HL-60/S4 treated with phorbol 12-myristate 13-acetate at 8.2 ng/mL for 4 days and 3 days (cell line): ENCODE data around the gene CNNM2.
"Not testable (repeated sequence)": the region's sequence is repeated elsewhere in the genome, so short reads cannot be mapped to it uniquely, and the experiment has no call there.

Experiments used
- in situ Hi-C: fragments of 300-500 bp; cut with MboI; formaldehyde crosslinking; loops from 2 replicates; pipeline ENCODE4 v1.15.0; 2022; ENCODE audit warnings: low sequenced_read_pairs

CNNM2 gene

DNA sequence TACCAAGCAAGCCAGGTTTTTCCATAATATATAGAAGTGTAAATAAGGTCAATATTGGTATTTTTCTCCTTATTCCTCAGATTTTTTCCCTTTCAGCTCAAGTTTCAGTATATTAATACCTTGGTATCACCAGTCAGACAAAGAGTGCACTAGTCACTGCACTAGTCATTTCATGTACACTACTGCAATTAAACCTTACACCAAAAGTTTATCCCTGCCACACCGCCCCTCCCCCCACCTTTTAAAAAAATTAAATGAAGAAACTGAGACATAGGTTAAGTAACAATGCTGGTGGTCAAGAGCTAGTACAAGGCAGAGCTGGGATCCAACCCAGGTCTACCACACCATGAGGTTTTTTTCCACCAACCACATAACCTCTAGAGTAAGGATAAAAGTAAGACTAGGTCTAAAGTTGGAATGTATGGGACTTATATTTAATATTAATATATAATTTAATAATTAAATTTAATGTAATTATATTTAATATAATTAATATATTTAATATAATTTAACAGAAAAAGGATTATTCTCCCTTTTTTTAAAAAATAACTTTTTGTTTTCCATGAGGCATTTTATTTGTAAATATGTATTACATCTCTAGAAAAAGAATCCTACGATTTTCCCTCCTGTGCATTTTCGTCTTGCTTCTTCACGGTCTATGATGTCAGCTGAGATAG lies 206.5 kb downstream of the CNNM2 start:
- in situ Hi-C loops, result no loop called here

DNA sequence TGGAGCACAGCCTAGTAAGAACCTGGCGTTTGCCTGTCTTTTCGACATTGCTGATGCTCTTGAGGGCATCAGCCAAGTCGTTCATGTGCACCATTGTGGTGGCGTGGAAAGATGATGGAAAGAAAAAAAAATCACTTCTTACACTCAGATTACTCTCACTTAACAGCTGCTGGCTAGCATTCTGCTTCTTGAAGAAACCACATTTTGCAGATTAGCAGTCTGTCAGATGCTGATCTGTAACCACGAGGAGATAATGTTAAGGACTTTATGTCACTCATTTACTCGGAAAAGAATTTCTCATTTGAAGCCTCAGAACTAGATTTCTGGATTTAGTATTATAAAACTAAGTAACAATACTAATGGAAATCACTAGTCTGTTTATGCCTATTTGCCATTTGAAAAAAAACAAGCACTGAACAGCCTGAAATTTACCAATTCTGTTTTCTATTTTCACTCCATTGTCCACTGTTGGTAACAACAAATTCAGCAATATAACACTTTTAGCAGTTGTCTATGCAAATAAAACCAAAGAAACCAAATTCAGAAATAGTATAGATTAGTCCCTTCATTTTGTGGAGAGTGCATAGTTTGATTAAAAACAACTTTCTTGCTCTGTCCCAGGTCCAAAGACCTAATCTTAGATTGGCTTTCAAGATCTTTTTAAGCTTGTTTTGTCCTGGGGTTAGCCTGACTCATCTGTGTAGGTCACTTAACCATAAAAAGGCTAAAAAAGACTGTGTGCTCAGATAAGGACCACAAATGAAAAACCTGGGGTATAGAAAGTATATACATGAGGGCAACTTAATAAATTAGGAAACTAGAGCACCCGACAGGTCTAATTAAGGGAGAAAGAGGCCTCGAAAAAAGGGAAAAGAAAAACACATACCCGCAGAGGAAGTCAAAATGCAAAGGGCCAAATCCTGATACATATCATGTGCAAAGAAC lies 207.5 kb downstream of the CNNM2 start:
- in situ Hi-C loops, result no loop called here

DNA sequence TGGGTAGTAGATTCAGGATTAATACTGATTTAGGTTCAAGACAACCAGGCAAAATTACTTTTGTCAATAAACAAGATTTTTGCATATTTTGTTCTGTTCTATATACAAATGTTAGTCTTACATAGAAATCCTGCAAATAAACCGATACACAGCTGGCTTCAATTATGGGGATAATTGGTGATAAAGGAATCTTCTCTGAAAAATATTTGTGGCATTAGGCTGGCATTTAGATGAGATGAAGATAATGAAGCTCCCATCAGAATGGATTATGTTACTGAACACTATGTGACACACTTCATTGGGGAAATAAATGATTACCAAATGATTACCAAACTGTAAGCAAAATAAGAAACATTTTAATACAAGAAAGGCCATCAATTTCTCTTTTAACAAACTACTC lies 209.1 kb downstream of the CNNM2 start:
- in situ Hi-C loops, result no loop called here

DNA sequence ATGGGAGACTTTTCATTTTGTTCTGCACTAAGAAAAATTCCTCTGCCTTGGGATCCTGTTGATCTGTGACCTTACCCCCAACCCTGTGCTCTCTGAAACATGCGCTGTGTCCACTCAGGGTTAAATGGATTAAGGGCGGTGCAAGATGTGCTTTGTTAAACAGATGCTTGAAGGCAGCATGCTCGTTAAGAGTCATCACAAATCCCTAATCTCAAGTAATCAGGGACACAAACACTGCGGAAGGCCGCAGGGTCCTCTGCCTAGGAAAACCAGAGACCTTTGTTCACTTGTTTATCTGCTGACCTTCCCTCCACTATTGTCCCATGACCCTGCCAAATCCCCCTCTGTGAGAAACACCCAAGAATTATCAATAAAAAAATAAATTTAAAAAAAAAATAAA lies 212.1 kb downstream of the CNNM2 start:
- in situ Hi-C loops, result not testable (repeated sequence)

DNA sequence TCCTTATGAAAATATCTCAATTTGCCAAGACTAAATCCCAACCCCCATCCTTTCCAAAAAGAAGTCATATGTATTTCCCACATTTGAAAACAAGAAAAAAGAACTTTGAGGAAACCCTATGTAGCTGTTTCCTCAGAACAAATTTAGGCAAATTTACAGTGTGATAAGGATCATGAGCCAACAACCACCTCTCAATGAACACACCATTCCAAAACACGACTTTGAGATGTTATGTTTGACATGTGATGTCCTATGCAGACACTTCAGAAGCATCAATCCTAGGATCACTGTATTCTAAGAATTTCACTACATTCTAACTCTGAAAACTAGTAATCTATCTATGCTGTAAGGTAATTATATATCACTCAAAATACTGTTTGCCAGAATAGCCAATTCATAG lies 212.8 kb downstream of the CNNM2 start:
- in situ Hi-C loops, result no loop called here

DNA sequence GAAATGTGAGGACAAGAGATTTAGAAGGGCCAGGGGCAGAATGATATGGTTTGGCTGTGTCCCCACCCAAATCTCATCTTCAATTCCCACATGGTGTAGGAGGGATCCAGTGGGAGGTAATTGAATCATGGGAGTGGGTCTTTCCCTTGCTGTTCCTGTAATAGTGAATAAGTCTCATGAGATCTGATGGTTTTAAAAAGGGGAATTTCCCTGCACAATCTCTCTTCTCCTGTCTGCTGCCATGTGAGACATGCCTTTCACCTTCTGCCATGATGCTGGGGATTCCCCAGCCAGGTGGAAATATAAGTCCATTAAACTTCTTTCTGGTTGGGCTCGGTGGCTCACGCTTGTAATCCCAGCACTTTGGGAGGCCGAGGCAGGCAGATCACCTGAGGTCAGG lies 217.1 kb downstream of the CNNM2 start:
- in situ Hi-C loops, result not testable (repeated sequence)

DNA sequence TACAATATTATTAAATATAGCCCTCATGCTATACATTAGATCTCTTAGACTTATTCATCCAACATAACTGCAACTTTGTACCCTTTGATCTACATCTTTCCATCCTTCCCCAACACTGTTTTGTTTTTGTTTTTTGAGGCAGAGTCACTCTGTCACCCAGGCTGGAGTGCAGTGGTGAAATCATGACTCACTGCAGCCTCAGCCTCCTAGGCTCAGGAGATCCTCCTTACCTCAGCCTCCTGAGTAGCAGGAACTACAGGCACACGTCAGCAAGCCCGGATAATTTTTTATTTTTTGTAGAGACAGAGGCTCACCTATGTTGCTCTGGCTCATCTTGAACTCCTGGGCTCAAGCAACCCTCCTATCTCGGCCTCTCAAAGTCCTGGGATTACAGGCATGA lies 221.7 kb downstream of the CNNM2 start:
- in situ Hi-C loops, result no loop called here
